Stimulated activated CD4-positive, alpha-beta T cell treated with anti-CD3 and anti-CD28 coated beads, Interleukin-2, amount 100 ng/mL, for 48 hours (primary cell): Measurements from ENCODE around the gene ARHGAP26.
"Not testable (repeated sequence)": the region's sequence is repeated elsewhere in the genome, so short reads cannot be mapped to it uniquely, and the experiment has no call there.

ENCODE experiments used
- DNase-seq, 2 donors: peaks; one replicate each; pipeline ENCODE4 v3.0.0-alpha.2; 2020

Gene ARHGAP26

GRCh38 chr5:143076377-143076776, 306.2 kb downstream of the ARHGAP26 start:
- no peak for DNase-seq

- no peak for DNase-seq
These were observed 307.4 kb downstream of the ARHGAP26 start for GRCh38 chr5:143077453-143078103.

GRCh38 chr5:143078313-143078712, 308.1 kb downstream of the ARHGAP26 start:
- no peak for DNase-seq

GRCh38 chr5:143078971-143079370, 308.8 kb downstream of the ARHGAP26 start:
- no peak for DNase-seq

- no peak for DNase-seq
These were observed 310.2 kb downstream of the ARHGAP26 start for GRCh38 chr5:143080407-143080806.

- DNase-seq: no peak
These were observed 310.8 kb downstream of the ARHGAP26 start for GRCh38 chr5:143080982-143081381.

GRCh38 chr5:143083006-143083405, 312.8 kb downstream of the ARHGAP26 start:
- DNase-seq: no peak

- no peak for DNase-seq
These were observed 314.2 kb downstream of the ARHGAP26 start for GRCh38 chr5:143084407-143084806.

- DNase-seq: no peak
These were observed 315.2 kb downstream of the ARHGAP26 start for GRCh38 chr5:143085319-143085917.

GRCh38 chr5:143086546-143086907, 316.4 kb downstream of the ARHGAP26 start:
- DNase-seq: no peak

GRCh38 chr5:143086908-143087637, 316.9 kb downstream of the ARHGAP26 start:
- DNase-seq: no peak

- DNase-seq: not testable (repeated sequence)
These were observed 318.5 kb downstream of the ARHGAP26 start for GRCh38 chr5:143088702-143089101.

- DNase-seq: not testable (repeated sequence)
These were observed 319.9 kb downstream of the ARHGAP26 start for GRCh38 chr5:143090044-143090443.

- DNase-seq: not testable (repeated sequence)
These were observed 322.7 kb downstream of the ARHGAP26 start for GRCh38 chr5:143092711-143093451.

GRCh38 chr5:143093452-143094086, 323.4 kb downstream of the ARHGAP26 start:
- no peak for DNase-seq

- no peak for DNase-seq
These were observed 323.9 kb downstream of the ARHGAP26 start for GRCh38 chr5:143094087-143094521.

- DNase-seq: not testable (repeated sequence)
These were observed 324.4 kb downstream of the ARHGAP26 start for GRCh38 chr5:143094608-143095007.

GRCh38 chr5:143101121-143101520, 330.9 kb downstream of the ARHGAP26 start:
- DNase-seq: no peak

GRCh38 chr5:143101725-143102386, 331.7 kb downstream of the ARHGAP26 start:
- peak; percentile 29 to 39 for DNase-seq

- DNase-seq: no peak
These were observed 332.2 kb downstream of the ARHGAP26 start for GRCh38 chr5:143102411-143102810.

GRCh38 chr5:143105216-143105905, 335.2 kb downstream of the ARHGAP26 start:
- no peak for DNase-seq

- no peak for DNase-seq
These were observed 336.0 kb downstream of the ARHGAP26 start for GRCh38 chr5:143106174-143106573.
